GM12878 (cell line): ENCODE data around the gene MAP7. TPM values are rescaled to one million over a fixed set of nuclear protein-coding genes. Genes with fewer than 3 reads are reported as not detected.

ENCODE experiments used
- HDAC2 ChIP-seq: fragments of 200-600 bp; sonication (generic); IDR thresholded peaks from 2 replicates; pipeline ENCODE4 v1.6.1; 2017
- NFYB ChIP-seq: IDR thresholded peaks from 2 replicates; pipeline ENCODE4 v1.6.1; 2011; ENCODE audit warnings: low read depth, mild to moderate bottlenecking, low read length, improper control_type of control experiment, moderate library complexity; ENCODE audit not compliant: insufficient read depth
- ZBED1 ChIP-seq: IDR thresholded peaks from 2 replicates; pipeline ENCODE4 v1.6.1; 2016; ENCODE audit warnings: borderline replicate concordance
- polyA plus RNA-seq, 11 experiments: library from polyadenylated mRNA; depleted of rRNA in 4 of 11; unstranded in 6 of 11; stranded (reverse) in 5 of 11; fragments of >200 nt; fragmentation: Nextera tagmentation in 4 of 11; fragmentation: Illumina TruSeq in 1 of 11; extraction: Ambion mirVana in 4 of 11; extraction: Trizol in 1 of 11; gene quantifications; 1 replicate in 1 of 11; 2 replicates in 10 of 11; pipeline versions ENCODE4 v1.2.1 to v1.2.3, GENCODE V29; 2011 to 2016; ENCODE audit warnings: inconsistent platforms in 2 of 11, missing spikeins in 2 of 11, low read depth in 1 of 11
- total RNA-seq, 4 experiments: library from RNA; depleted of rRNA in 3 of 4; stranded (reverse); fragments of >200 nt in 3 of 4; fragmentation: Illumina TruSeq in 1 of 4; extraction: Trizol in 1 of 4; gene quantifications; 2 replicates each; pipeline versions ENCODE4 v1.2.1 to v1.2.3, GENCODE V29; 2013 to 2021
- TF ChIP-seq, protein P1 (sequence below): fragments of 450-650 bp; conservative IDR thresholded peaks from 2 replicates; pipeline ENCODE4 v1.6.1; 2017; ENCODE audit warnings: mild to moderate bottlenecking, moderate library complexity
- TF ChIP-seq, protein P2 (sequence below): fragments of 450-650 bp; IDR thresholded peaks from 2 replicates; pipeline ENCODE4 v1.6.1; 2017; ENCODE audit warnings: low read depth, mild to moderate bottlenecking, moderate library complexity
- TF ChIP-seq, protein P3 (sequence below): IDR thresholded peaks from 2 replicates; pipeline ENCODE4 v1.6.1; 2011; ENCODE audit warnings: mild to moderate bottlenecking, low read depth, low read length, moderate library complexity; ENCODE audit not compliant: insufficient replicate concordance

Gene MAP7
- total and polyA plus RNA-seq, 10 of the 15 experiments (the other 5 are each of a cell fraction or from before 2014, with no cell fraction given) = 0.04 to 0.17 (median 0.08) TPM; not detected in 2

DNA sequence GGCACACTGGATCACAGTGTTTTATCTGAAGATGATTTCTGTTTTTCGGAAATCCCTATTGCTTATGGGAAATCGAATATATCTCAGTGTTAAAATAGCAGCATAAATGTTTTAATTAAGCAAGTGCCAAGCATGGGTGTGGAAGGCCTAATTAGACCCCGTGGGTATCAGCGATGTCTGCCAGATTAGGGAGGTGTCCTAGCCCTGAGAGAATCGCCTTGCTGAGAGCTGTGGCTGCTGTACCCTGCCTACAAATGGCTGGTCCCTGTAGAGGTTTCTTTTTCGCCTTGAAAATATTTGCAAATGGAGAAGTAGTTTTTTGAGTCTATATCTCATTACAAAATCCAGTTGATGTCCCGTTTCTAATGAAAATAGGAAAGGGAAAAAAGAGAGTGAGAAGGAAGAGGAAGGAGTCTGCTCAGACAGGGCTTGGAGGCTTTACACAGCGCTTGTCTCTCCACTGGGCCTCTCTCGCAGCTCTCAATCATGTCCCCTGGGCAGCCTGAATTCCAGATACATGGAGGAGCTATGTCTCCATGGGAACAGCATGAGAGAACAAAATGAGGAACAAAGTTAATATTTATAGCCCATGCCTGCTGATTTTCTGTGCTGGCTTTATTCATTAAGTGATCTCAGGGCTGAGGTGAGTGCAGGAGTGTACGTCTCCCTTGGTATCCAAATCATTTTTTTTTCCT lies 225.4 kb downstream of the MAP7 start (continued):
- TF ChIP-seq, protein P1, sequence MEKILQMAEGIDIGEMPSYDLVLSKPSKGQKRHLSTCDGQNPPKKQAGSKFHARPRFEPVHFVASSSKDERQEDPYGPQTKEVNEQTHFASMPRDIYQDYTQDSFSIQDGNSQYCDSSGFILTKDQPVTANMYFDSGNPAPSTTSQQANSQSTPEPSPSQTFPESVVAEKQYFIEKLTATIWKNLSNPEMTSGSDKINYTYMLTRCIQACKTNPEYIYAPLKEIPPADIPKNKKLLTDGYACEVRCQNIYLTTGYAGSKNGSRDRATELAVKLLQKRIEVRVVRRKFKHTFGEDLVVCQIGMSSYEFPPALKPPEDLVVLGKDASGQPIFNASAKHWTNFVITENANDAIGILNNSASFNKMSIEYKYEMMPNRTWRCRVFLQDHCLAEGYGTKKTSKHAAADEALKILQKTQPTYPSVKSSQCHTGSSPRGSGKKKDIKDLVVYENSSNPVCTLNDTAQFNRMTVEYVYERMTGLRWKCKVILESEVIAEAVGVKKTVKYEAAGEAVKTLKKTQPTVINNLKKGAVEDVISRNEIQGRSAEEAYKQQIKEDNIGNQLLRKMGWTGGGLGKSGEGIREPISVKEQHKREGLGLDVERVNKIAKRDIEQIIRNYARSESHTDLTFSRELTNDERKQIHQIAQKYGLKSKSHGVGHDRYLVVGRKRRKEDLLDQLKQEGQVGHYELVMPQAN = no peak
- TF ChIP-seq, protein P2, sequence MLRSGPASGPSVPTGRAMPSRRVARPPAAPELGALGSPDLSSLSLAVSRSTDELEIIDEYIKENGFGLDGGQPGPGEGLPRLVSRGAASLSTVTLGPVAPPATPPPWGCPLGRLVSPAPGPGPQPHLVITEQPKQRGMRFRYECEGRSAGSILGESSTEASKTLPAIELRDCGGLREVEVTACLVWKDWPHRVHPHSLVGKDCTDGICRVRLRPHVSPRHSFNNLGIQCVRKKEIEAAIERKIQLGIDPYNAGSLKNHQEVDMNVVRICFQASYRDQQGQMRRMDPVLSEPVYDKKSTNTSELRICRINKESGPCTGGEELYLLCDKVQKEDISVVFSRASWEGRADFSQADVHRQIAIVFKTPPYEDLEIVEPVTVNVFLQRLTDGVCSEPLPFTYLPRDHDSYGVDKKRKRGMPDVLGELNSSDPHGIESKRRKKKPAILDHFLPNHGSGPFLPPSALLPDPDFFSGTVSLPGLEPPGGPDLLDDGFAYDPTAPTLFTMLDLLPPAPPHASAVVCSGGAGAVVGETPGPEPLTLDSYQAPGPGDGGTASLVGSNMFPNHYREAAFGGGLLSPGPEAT = no peak
- TF ChIP-seq ZBED1 (no peak), HDAC2 (no peak), NFYB (no peak)
- TF ChIP-seq, protein P3, sequence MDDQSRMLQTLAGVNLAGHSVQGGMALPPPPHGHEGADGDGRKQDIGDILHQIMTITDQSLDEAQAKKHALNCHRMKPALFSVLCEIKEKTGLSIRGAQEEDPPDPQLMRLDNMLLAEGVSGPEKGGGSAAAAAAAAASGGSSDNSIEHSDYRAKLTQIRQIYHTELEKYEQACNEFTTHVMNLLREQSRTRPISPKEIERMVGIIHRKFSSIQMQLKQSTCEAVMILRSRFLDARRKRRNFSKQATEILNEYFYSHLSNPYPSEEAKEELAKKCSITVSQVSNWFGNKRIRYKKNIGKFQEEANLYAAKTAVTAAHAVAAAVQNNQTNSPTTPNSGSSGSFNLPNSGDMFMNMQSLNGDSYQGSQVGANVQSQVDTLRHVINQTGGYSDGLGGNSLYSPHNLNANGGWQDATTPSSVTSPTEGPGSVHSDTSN = no peak
